ENCODE results near the gene CASP9. TPM values are rescaled to one million over a fixed set of nuclear protein-coding genes. Genes with fewer than 3 reads are reported as not detected.

CASP9 gene
- total RNA-seq, result 6.3 and 8.5 TPM in 2 replicates

DNA sequence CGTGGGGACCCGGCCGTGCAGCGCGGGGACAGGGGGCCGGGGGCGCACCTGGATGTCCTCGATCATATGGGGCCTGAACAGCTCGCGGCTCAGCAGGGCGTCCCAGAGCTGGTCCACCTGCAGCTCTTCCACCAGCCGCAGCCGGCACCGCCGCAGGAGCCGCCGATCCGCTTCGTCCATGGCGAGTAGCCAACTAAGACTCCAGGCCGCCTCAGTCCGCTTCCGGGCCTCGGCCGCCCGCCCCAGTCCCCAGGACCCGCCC lies at the start of gene CASP9:
CASP9 (minus strand) TSS at position 195 of the 262 bp plus-strand sequence; CDS start at position 180, 15 bp downstream.

DNA sequence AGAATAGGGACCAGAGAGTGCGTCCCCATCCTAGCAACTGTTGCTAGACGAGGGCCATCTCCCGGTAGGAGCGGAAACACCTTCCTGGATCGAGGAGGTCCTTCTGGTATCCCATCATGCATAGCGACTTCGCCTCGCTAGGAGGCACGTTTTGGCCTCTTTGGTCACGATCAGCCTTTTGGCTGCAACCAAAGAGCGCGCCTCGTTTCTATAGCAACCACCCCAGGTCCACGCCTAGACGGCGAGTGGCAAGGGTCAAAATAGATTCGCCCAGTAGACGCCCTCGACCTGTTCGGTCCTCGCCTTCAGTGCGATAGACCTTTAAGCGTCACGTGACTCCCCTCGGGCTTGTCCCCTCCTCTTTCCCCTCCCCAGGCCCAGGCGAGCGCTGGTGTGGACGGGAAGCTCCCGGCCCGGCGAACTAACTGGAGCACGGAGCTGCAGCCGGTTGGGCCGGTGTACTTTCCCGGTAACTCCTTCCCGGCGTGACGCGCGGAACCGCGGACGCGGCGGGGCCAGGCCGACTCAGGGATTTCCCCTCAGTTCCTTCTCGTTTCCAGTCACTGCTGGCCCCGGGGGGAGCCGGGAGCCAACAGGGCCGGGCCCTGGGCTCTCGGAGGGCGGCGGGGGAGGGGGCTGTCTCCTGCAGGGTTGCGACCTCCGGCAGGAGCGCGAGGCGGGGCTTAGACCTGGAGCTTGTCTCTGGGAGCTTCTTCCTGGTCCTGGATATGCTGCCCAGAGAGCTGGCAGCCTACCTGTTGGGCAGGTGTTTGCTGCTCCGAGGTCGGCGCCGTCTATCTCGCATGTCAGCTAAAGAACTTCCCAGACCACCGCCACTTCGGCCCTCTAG lies 2.7 kb upstream of the CASP9 start, which contains the start of gene DNAJC16:
DNAJC16 (plus strand) TSS at position 359 of the 850 bp plus-strand sequence. CDS start 2,258 bp downstream, outside the sequence.

DNA sequence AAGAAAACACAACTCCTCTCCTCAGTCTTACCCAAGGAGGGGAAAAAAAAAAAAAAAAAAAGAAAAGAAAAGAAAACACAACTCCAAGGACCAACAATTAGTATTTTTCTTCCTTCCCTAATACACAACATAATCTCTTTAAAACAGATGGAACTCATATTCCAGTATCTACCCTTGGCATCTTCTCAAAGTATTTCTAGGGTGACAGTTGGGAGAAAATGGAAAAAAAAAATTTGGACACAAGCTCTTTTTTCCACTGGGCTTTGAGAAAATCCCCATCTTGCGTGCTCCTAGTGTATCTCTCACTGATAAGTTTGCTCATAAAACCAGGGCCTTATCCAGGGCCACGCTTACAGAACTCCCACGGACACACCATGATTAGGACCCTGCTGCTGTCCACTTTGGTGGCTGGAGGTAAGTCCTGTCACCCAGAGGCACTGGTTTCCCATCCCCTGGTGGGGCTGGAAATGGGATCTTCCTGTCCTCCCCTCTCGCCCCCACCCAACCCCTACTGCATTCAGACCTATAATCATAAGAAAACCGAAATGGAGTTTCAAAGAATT lies 48.2 kb downstream of the CASP9 start, which contains the start of gene CELA2B:
CELA2B (plus strand) TSS at position 353 of the 563 bp plus-strand sequence; CDS start at position 375, 22 bp downstream.

DNA sequence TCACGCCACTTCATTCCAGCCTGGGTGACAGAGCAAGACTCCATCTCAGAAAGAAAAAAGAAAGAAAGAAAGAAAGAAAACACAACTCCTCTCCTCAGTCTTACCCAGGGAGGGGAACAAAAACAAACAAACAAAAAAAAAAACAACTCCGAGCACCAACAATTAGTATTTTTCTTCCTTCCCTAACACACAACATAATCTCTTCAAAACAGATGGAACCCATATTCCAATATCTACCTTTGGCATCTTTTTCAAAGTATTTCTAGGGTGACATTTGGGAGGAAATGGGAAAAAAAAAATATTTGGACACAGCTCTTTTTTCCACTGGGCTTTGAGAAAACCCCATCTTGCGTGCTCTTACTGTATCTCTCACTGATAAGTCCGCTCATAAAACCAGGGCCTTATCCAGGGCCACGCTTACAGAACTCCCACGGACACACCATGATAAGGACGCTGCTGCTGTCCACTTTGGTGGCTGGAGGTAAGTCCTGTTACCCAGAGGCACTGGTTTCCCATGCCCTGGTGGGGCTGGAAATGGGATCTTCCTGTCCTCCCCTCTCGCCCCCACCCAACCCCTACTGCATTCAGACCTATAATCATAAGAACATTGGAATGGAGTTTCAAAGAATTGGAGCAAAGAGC lies 67.6 kb downstream of the CASP9 start, which contains the start of gene CELA2A:
CELA2A (plus strand) TSS at position 420 of the 642 bp plus-strand sequence; CDS start at position 442, 22 bp downstream.

Small RNAs within 50 kb of the gene (small RNA-seq; reads per million reads assigned to genes)
- 0.88 reads per million, percentile 53 among the genes with 10 or more reads in this experiment for gene SCARNA21B

Other genes with a start within 250 kb of the CASP9 start
- gene EFHD2, start 114.3 kb downstream of the CASP9 start, total RNA-seq, result 92.8 and 107 TPM in 2 replicates
- under 0.01 TPM in 1 of 2 replicates, not detected in the other for gene CTRC, start 85.8 kb downstream of the CASP9 start, total RNA-seq
- gene CELA2A, start 67.5 kb downstream of the CASP9 start, total RNA-seq, result not detected in 2 replicates
- not detected in 2 replicates for gene CELA2B, start 48.1 kb downstream of the CASP9 start, total RNA-seq
- gene DNAJC16, start 2.6 kb upstream of the CASP9 start, total RNA-seq, result 19.3 and 24.5 TPM in 2 replicates
- 1.3 TPM in 2 replicates for gene AGMAT, start 60.8 kb upstream of the CASP9 start, total RNA-seq
- gene DDI2, start 93.2 kb upstream of the CASP9 start, total RNA-seq, result 25.2 and 30.3 TPM in 2 replicates
- 62.9 and 79.4 TPM in 2 replicates for gene PLEKHM2, start 160.1 kb upstream of the CASP9 start, total RNA-seq
- 0.33 and 1.1 TPM in 2 replicates for gene SLC25A34, start 212.0 kb upstream of the CASP9 start, total RNA-seq
- not detected in 2 replicates for gene TMEM82, start 218.3 kb upstream of the CASP9 start, total RNA-seq
- gene FBLIM1, start 234.6 kb upstream of the CASP9 start, total RNA-seq, result 365 and 655 TPM in 2 replicates

Data from vein endothelial cell (primary cell).